HG03460 (cell line): ENCODE results near the gene CCDC6.
"Not testable (repeated sequence)": the region's sequence is repeated elsewhere in the genome, so short reads cannot be mapped to it uniquely, and the experiment has no call there.

Experiments
- ATAC-seq: cut with Tn5 transposase; IDR thresholded peaks from one replicate; pipeline ENCODE4 v1.9.1; 2021; ENCODE audit not compliant: unreplicated experiment

The CCDC6 gene

DNA sequence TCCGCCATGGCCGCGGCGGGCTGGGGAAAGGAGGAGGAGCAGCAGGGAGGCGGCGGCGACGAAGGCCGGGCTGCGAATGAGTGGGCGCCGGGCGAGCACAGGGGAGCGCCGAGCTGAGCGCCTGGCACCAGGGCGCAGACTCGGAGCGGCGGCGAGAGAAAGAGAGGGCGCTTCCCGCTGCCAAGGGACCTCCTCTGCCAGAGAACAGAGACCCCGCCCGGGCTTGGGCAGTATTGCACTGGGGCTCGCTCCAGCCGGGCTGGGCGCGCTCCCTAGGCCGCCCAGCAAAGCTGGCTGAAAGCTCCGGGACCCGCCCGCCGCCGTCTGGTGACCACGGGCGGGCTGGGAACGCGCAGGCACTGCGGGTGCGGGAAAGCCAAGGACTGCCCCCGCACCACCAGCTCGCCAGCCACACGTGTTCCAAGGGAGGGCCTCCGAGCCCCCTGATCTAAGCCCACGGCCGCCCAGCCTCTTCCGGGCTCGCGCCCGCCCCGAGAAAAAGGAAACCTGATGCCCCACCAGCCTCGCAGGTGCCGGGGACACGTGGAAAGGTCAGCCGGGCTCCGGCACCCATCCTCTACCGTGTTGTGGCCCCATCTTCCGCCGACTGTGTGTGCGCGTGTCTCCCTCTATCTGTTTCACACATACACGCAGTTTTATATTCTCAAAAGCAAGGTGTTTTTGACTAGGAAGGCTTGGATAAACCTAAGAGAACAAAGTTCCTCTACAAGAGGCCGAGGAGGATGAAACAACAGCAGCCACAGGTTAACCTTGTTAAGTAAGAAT, at the start of gene CCDC6:
CCDC6 (minus strand) TSS at position 140 of the 786 bp plus-strand sequence; CDS start at position 8, 132 bp downstream.
- peak; percentile 77 for ATAC-seq

DNA sequence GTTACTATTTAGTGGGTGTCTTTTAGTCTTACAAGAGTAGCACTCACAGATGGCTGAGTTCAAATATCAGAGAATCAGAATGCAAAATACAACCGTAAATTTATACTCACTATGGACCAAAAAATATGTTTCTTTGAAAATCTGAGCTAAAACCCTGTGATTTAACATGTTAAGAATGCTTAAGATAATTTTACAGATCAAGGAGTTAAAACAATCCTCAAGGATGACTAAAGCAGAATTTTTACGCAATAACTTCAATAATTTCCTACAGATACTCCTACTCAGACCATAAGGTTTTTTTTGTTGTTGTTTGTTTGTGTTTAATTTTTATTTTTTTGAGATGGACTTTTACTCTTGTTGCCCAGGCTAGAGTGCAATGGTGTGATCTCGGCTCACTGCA, 47.9 kb upstream of the CCDC6 start:
- no peak for ATAC-seq

DNA sequence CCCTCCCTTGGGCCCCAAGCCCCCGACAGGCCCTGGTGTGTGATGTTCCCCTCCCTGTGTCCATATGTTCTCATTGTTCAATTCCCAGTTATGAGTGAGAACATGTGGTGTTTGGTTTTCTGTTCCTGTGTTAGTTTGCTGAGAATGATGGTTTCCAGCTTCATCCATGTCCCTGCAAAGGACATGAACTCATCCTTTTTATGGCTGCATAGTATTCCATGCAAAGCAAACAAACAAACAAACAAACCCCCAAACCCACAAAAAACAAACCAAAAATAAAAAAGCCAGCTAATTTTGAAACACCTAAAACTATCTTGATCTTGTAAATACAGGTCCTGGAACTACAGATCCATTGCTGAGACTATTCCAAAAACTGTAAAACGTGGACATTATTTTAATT, 47.4 kb upstream of the CCDC6 start:
- not testable (repeated sequence) for ATAC-seq

DNA sequence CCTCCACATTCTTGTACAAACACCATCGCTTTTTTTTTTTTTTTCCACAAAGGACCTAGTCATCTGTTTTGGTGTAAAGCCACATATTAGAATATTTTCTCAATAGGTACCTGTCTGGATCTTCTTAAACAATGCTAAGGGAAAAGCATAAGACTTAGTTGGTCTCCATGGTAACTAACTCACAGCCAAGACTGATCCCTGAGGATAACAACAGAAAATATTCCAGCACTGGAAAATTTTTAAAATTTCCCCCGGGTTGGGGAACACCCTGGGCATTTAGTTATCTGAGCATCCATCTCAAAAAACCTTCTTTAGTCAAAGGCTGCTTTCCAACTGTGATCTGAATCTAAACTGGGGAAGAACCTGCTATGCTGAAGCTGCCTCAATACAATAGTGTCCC, 43.7 kb upstream of the CCDC6 start:
- ATAC-seq: no peak

DNA sequence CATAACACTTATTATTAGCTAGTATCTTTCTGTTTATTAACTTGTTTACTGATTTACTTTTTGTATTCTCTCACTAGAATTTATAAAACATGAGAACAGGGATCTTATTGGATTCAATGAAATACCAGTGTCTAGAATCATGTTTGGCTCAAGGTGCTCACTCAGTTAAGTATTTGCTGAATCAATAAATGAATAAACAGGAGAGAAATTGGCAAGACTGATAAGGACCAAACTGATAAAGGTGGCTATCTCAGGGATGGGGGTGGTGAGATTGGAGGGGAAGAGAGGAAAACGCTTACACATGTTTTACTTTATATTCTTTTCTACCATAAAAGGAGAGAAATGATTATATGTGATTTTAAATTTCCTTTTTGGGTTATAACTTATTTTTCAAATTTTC, 43.3 kb upstream of the CCDC6 start:
- no peak for ATAC-seq

DNA sequence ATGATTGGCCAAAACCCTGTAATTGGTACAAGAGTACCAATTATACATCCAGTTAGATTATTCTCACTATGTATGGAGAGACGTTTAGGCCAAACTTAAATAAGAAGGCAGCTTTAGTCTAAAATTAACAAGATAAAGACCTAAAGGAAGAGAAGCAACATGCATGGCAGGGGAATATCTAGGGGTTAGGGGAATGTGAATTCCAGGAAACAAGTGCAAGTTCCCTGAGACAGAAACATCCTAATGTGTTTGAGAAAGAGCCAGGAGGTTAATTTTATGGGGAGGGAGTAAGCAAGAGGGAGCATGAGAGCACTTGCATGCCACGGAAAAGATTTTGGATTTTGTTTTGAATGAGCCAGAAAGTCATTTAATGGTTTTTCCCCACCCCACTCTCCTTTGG, 39.6 kb upstream of the CCDC6 start:
- no peak for ATAC-seq

DNA sequence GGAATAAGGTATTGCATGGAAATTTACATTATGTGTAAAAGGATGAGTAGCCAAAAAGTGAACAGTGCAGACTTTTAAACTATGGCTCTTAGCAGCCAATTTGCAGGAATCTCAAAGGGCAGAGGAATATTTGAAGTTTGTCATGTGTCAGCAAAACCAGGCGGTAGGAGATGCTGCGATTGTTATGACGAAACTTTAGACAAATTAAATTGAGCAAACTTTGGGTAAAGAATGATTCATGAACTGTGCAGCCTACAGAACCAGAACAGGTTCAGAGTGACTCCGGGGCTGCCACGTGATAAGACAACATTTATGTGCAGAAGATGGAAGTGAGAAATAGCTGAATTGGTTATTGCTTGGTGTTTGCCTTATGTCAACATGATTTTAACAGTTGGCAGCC, 39.2 kb upstream of the CCDC6 start:
- no peak for ATAC-seq

DNA sequence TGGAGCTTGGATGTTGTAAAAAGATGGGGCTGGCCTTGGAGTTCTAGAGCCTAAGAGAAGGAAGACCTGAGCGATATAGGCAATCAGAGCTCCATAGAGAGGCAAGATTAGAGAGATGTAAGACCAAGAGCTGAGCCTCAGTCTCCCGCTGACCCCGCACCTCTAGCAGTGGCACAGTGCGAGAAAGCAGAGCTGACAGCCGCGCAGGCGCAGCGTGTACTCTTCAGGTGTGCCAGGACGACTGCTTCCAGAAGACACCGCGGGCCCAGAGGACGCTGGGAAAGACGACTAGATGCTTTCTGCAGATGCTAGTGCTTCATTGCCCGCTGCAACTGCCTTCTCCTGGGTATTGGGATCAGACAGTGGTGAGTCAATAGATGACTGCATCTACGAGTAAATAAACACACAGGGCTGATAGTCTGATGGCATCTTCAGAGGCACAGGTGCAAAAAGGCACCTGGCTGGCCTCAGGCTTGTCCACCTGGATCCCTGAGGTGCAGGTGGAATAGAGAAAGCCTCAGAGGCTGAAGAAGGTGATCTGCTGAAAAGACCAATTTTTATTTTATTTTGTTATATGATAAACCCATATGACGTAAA, 38.1 kb upstream of the CCDC6 start:
- ATAC-seq: no peak

DNA sequence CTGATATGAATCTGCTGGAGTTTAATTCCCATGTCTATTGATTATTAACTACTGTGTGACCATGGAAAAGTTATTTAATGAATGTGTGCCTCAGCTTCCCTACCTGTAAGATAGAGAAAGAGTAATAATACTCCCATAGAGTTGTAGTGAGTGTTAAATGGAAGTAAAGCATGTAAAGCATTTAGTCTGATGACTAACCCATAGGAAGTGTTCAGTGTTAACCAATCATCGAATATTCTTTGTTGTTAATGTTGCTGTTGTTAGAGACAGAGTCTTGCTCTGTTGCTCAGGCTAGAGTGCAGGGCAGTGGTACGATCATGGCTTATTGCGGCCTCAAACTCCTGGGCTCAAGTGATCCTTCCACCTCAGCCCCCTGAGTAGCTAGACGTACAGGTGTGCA, 36.2 kb upstream of the CCDC6 start:
- no peak for ATAC-seq

DNA sequence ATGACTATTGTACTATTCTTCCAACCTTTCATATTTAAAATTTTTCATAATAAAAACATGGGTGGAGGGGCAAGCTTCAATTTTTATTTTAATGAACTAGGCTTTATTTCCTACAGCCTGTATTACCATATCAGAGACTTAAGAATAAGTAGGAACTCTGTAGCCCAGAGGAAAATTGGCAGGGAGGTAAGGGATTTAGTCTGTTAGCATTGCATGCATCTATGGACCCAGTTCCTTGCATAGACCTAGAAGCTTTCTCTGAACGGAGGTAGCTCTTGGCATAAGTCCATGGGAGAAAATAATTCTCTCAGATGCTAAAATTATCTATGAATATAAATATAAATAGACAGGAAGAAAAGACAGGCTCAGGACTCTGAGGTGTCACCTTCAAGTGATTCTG, 31.4 kb upstream of the CCDC6 start:
- no peak for ATAC-seq

DNA sequence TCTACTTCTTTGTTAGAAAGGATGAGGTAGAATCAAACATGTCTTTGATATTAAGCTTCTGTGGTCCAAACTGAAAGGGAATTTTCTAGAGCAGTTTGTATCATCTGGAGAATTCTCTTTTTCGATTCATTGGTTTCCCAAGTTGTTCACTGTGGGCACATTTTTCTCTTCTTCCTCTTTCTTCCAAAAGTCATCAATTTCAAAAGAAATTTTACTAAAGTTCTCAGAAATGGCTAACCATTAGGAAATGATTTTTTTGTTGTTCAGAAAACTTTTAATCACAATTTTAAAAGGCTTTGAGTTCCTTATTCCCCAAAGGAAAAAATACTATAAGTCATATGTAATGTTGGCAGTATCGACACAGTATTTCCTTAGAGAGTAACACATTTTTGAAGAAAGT, 28.3 kb upstream of the CCDC6 start:
- ATAC-seq: no peak

DNA sequence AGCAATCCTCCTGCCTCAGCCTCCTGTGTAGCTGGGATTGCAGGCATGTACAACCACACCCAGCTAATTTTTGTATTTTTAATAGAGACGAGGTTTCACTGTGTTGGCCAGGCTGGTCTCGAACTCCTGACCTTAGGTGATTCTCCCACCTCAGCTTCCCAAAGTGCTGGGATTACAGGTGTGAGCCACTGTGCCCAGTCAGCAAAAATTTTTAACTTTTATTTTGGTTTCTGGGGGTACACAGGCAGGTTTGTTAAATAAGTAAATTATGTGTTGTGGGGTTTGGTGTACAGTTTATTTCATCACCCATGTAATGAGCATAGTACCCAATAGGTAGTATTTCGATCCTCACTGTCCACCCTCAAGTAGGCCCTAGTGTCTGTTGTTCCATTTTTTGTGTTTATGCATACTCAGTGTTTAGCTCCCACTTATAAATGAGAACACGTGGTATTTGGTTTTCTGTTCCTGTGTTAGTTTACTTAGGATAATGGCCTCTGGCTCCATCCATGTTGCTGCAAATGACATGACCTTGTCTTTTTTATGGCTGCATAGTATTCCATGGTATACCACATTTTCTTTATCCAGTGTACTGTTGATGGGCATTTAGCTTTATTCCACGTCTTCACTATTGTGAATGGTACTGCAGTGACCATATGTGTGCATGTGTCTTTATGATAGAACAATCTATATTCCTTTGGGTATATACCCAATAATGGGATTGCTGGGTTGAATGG, 24.6 kb upstream of the CCDC6 start:
- not testable (repeated sequence) for ATAC-seq

DNA sequence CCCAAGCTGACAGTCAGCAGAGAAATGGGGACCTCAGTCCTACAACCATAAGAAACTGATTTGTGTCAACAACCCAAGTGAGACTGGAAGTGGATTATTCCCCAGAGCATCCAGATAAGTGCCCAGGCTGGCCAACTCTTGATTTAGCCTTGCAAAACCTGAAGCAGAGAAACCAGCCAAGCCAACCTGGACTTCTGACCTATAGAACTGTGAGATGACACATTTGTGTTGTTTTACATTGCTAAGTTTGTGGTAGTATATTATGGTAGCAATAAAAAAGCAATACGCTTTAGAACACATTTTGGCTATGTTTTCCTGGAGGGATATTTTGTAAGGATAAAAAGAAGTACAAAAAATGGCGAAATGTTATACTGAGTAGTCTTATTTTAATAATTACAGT, 19.7 kb upstream of the CCDC6 start:
- no peak for ATAC-seq

DNA sequence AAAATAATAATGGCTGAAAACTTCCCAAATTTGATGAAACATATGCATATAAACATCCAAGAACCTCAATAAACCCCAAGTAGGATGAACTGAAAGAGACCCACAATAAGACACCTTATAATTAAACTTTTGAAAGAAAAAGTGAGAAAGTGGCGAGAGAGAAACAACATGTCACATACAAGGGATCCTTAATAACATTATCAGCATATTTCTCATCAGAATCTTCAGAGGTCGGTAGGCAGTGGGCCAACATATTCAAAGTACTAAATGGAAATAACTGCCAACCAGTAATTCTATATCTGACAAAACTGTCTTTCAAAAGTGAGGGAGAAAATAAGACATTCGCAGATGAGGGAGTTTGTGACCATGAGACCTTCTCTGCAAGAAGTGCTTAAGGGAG, 16.6 kb upstream of the CCDC6 start:
- no peak for ATAC-seq

DNA sequence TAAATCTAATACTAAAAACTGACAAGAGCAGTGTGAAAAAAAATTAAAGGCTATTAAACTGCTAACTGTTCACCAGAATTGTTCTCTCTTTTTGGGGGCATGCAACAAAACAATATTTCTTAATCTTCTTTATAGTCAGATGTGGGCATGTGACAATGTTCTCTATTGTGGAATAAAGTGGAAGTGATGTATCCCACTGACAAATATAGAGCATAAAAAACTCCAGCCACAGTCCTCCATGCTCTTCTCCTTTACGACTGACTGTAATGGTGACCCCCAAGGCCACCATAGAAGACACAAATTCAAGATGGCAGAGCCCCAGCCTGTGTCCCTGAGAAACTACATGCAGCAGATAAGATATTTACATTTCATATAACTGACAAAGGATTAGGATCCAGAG, 11.6 kb upstream of the CCDC6 start:
- ATAC-seq: no peak

DNA sequence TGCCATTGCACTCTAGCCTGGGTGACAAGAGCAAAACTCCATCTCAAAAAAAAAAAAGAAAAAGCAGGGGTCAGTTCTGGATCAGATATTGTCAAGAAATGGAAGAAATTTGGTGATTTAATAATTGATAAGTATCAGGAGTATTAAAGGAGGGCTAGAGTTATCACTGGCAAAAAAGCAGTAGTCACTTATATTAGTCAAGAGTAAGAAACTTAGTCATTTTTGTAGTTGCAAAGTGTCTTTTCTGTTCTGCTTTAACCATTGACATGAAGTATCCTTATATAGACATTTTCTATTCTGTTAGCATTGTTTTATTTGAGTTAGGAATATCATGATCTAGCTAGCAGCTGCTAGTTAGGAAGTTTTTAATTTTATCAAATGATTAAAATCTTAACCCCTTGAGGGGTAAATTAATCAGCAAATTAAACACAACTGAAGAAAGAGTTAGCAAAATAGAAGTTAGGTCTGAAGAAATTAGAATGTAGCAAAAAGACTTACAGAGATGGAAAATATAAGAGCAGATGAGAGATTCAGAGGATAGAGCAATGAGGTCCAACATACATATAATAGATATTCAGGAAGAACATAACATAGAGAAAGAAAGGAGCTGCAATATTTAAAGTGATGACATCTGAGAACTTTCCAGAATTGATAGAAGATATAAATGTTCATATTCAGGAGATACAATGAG, 7.3 kb upstream of the CCDC6 start:
- ATAC-seq: no peak

DNA sequence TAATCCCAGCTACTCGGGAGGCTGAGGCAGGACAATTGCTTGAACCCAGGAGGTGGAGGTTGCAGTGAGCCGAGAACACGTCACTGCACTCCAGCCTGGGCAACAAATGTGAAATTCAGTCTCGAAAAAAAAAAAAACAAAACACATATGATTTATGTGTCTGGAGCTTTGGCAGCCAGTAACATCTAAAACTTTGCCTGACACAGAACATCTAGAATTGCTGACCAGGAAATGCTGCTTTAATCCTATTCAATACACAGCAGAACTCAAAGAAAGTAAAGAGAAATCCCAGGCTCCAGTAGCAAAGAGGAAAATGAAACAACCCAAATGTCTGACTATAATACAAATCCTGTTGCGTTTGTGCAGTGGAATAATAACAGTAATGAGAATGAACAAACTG, 4.5 kb upstream of the CCDC6 start:
- no peak for ATAC-seq

DNA sequence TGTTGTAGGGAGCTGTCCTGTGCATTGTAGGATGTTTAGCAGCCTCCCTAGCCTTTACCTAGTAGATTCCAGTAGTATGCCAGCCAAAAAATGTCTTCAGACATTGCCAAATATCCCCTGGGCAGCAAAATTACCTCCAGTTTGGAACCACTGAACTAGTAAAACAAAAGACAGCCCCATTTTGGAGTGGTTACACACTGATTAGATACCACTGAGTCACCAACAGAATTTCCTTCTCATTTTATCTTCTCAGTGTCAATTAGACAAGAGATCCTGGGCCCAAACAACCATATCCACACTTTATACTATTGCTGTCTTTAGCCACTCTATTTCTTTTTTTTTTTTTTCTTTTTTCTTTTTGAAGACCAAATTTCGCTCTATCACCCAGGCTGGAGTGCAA, 3.5 kb upstream of the CCDC6 start:
- ATAC-seq: no peak

DNA sequence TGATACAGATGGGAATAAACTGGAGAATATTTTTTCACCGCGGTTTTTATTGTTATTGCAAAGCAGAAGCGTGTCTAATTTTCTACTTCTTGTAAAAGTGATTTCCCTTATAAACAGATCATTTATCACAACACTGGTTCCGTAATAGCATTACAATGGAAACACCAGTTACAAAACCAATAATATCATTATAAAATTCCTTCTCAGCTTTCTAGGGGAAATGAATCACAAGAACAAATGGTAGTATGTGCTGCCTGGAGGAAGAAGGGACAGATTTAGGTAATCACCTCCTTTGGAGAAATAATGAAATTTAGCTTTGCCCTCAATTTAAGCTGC, 2.4 kb upstream of the CCDC6 start:
- ATAC-seq: no peak

DNA sequence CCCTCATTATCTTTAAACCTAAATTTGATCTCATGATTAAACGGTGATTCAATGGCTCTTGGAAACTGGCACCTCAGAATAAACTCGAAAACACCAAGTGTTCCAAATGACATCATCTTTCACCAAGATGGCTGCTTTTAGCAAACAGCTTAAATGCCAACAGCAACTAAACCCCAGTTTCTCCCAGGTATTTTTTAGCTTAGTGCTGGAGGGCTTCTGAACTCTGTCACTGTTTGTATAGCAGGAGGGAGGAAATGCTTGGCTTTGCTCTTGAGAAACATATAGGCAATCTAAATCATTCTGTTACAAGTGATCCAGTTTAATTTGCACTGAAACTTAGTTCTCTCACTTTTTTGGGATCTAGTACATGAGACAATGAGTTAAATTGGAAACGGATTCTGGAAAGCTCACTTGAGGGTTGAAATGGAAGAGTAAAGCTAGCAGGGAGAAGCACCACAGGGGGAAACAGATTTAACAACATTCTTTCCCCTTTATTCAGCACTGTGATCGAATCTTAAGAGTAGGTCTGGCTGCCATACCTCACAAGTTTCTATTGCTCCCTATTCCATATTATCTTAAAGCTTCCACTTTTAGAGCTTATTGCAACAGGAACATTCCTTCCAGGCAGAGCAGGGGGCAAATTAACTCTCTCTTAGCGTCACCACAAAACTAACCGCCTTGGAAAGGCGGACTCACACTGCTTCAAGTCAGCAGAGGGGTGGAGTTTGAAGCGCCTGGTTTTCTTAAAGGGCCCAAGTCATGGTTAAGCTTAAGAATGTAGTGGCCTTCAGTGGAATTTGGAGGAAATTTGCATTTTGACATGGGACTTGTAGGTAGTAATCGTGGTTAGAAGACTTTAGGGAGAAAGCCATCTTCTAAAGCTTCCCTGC, 1.8 kb upstream of the CCDC6 start:
- peak; percentile 22 for ATAC-seq

DNA sequence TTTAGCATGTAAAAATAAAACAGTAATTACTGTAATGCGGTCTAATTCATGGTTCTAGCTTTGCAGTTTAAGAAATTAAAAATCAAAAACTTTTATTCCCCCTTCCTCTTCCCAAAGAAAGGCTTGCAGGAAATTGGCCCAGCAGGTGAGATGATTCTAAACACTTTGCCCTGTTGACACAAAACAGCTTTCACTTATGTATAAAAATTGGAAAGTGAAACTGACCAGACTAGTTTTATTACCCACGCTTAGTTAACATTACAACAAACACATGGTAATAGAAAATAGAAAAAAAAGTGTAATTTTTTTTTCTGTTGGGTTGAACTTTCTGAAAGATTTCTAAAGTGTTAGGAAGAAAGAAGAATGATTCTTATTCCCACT, 1.2 kb upstream of the CCDC6 start:
- no peak for ATAC-seq
